ENCODE results near the gene CHD2. TPM values are rescaled to one million over a fixed set of nuclear protein-coding genes. Genes with fewer than 3 reads are reported as not detected.

Gene CHD2
- total RNA-seq, 1 experiment from 2014 or later = 81.8 TPM

DNA sequence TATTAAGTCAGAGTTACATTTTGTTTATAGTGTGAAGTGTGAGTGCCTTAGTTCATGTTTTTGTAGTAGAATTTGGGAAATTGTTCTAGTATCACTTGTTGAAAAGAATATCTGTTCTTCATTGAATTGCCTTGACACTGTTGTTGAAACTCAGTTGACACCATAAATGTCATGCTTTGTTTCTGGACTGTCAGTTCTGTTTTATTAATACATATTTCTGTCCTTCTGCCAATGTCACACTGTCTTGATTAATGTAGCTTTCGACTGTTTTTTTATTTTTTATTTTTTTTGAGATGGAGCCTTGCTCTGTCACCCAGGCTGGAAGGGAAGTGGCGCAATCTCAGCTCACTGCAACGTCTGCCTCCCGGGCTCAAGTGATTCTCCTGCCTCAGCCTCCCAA, 59.1 kb downstream of the CHD2 start:
- ChIA-PET CTCF (no interaction called here), POLR2A (no interaction called here)
- no TSS peak for BruUV-seq (replicated peaks)
- no peak for TF ChIP-seq POLR2AphosphoS5 (IDR thresholded peaks at IDR 0.05; ENCODE audit: low read depth, low read length)
- TF ChIP-seq SIN3A (IDR thresholded peaks at IDR 0.05; ENCODE audit: borderline replicate concordance, insufficient read depth, low read depth, low read length) = no peak
- TF ChIP-seq, protein P1, sequence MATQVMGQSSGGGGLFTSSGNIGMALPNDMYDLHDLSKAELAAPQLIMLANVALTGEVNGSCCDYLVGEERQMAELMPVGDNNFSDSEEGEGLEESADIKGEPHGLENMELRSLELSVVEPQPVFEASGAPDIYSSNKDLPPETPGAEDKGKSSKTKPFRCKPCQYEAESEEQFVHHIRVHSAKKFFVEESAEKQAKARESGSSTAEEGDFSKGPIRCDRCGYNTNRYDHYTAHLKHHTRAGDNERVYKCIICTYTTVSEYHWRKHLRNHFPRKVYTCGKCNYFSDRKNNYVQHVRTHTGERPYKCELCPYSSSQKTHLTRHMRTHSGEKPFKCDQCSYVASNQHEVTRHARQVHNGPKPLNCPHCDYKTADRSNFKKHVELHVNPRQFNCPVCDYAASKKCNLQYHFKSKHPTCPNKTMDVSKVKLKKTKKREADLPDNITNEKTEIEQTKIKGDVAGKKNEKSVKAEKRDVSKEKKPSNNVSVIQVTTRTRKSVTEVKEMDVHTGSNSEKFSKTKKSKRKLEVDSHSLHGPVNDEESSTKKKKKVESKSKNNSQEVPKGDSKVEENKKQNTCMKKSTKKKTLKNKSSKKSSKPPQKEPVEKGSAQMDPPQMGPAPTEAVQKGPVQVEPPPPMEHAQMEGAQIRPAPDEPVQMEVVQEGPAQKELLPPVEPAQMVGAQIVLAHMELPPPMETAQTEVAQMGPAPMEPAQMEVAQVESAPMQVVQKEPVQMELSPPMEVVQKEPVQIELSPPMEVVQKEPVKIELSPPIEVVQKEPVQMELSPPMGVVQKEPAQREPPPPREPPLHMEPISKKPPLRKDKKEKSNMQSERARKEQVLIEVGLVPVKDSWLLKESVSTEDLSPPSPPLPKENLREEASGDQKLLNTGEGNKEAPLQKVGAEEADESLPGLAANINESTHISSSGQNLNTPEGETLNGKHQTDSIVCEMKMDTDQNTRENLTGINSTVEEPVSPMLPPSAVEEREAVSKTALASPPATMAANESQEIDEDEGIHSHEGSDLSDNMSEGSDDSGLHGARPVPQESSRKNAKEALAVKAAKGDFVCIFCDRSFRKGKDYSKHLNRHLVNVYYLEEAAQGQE (IDR thresholded peaks at IDR 0.05; ENCODE audit: insufficient read depth in 1 of 2, low read depth in 2 of 2, low read length in 1 of 2) = no peak
- TF ChIP-seq, protein P2, sequence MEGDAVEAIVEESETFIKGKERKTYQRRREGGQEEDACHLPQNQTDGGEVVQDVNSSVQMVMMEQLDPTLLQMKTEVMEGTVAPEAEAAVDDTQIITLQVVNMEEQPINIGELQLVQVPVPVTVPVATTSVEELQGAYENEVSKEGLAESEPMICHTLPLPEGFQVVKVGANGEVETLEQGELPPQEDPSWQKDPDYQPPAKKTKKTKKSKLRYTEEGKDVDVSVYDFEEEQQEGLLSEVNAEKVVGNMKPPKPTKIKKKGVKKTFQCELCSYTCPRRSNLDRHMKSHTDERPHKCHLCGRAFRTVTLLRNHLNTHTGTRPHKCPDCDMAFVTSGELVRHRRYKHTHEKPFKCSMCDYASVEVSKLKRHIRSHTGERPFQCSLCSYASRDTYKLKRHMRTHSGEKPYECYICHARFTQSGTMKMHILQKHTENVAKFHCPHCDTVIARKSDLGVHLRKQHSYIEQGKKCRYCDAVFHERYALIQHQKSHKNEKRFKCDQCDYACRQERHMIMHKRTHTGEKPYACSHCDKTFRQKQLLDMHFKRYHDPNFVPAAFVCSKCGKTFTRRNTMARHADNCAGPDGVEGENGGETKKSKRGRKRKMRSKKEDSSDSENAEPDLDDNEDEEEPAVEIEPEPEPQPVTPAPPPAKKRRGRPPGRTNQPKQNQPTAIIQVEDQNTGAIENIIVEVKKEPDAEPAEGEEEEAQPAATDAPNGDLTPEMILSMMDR (IDR thresholded peaks at IDR 0.05) = no peak
- no peak for TF ChIP-seq TCF7L2 (IDR thresholded peaks at IDR 0.05; ENCODE audit: low read depth, low read length)
- Histone ChIP-seq H3K9me3 (ENCODE audit: control insufficient read depth, insufficient read depth, low read depth, low read length) (peaks cover 4% of the 10 kb centered on the region; the same call in 1 of the 2 replicates), H3K27ac (ENCODE audit: low read length) (no peak overlapping the region), H3K27me3 (ENCODE audit: control insufficient read depth, insufficient read depth, low read length) (no peaks in the 10 kb centered on the region), H3K36me3 (ENCODE audit: control insufficient read depth, insufficient read depth, low read length) (peaks cover 70% of the 10 kb centered on the region), H3K4me1 (ENCODE audit: control insufficient read depth, insufficient read depth, low read length) (no peaks in the 10 kb centered on the region), H3K4me3 (ENCODE audit: low read depth in 2 of 2, low read length in 2 of 2) (no peak overlapping the region)
- intact Hi-C loops (cut with micrococcal nuclease; ENCODE audit: unreplicated experiment) (no loop called here), in situ Hi-C loops (cut with HindIII; ENCODE audit: low pct_unique_long_range_greater_than_20kb, low sequenced_read_pairs) (no loop called here)
- ATAC-seq (no peak), DNase-seq (ENCODE audit: low read depth, low spot score) (no peak)

DNA sequence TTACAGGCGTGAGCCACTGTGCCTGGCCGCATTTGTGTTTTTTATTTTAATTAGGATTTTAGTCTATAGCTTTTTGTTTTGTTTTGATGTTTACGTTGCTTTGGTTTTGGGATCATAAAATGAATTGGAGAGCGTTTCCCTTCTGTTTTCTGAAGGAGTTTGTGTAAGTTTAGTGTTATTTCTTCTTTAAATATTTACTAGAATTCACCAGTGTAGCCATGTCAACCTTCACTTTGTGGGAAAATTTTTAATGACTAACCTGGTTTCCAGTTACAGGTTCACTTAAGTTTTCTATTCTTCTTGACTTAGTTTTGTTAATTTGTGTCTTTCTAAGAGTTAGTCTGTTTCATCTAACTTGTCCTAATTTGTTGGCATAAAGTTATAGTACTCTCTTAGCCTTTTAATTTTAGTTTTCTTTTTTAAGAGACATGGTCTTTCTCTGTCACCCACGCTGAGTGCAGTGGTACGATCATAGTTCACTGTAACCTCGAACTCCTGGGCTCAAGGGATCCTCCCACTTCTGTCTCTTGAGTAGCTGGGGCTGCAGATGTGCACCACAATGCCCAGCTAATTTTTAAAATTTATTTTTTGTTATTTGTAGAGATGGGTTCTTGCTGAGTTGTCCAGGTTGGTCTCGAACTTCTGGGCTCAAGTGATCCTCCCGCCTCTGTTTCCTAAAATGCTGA, 61.0 kb downstream of the CHD2 start:
- H3K9me3 ChIP-seq (ENCODE audit: control insufficient read depth, insufficient read depth, low read depth, low read length) = peaks cover 4% of the 10 kb centered on the region; the same call in 1 of the 2 replicates

More for the DNA sequence above, 61.0 kb downstream of the CHD2 start:
- no peak for ATAC-seq
- TF ChIP-seq POLR2AphosphoS5 (IDR thresholded peaks at IDR 0.05; ENCODE audit: low read depth, low read length) (no peak), SIN3A (IDR thresholded peaks at IDR 0.05; ENCODE audit: borderline replicate concordance, insufficient read depth, low read depth, low read length) (no peak)
- TF ChIP-seq, protein P1 (IDR thresholded peaks at IDR 0.05; ENCODE audit: insufficient read depth in 1 of 2, low read depth in 2 of 2, low read length in 1 of 2) = no peak
- Histone ChIP-seq H3K4me1 (ENCODE audit: control insufficient read depth, insufficient read depth, low read length) (no peaks in the 10 kb centered on the region), H3K36me3 (ENCODE audit: control insufficient read depth, insufficient read depth, low read length) (peaks cover 59% of the 10 kb centered on the region), H3K27me3 (ENCODE audit: control insufficient read depth, insufficient read depth, low read length) (no peaks in the 10 kb centered on the region), H3K27ac (ENCODE audit: low read length) (no peak overlapping the region), H3K4me3 (ENCODE audit: low read depth in 2 of 2, low read length in 2 of 2) (no peak overlapping the region)
- intact Hi-C loops (cut with micrococcal nuclease; ENCODE audit: unreplicated experiment) (loop anchor here (5.0 kb wide), 1 partner anchor 34 kb away; no protein-coding TSS in a partner anchor), in situ Hi-C loops (cut with HindIII; ENCODE audit: low pct_unique_long_range_greater_than_20kb, low sequenced_read_pairs) (no loop called here)
- POLR2A ChIA-PET = no interaction called here
- CTCF ChIA-PET = interaction anchor here (0.6 kb wide), 1 partner anchor 25 kb away, joined by 3 read pairs; no protein-coding TSS in a partner anchor
- no peak for DNase-seq (ENCODE audit: low read depth, low spot score)
- no TSS peak for BruUV-seq (replicated peaks)
